Kasumi-1 (cell line): ENCODE data around the gene NTN3.
"Not testable (repeated sequence)": the region's sequence is repeated elsewhere in the genome, so short reads cannot be mapped to it uniquely, and the experiment has no call there.

Experiments
- DNase-seq, 2 experiments: peaks; one replicate each; lab custom pipeline; 2025; lab: John Stamatoyannopoulos, UW

Gene NTN3

DNA sequence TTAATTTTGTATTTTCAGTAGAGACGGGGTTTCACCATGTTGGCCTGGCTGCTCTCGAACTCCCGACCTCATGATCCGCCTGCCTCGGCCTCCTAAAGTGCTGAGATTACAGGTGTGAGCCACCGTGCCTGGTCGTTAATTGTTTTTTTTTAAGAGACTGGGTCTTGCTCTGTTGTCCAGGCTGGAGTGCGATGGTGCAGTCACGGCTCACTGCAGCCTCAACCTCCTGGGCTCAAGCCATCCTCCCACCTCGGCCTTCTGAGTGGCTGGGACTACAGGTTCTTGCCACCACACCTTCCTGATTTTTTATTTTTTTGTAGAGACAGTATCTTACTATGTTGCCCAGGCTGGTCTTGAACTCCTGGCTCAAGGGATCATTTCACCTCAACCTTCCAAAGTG, 8.9 kb downstream of the NTN3 start:
- not testable (repeated sequence) for DNase-seq

- no peak for DNase-seq
Measured at GRCh38 chr16:2480948-2481347, 9.9 kb downstream of the NTN3 start.

- no peak for DNase-seq
Measured at GRCh38 chr16:2481676-2482075, 10.6 kb downstream of the NTN3 start.

DNA sequence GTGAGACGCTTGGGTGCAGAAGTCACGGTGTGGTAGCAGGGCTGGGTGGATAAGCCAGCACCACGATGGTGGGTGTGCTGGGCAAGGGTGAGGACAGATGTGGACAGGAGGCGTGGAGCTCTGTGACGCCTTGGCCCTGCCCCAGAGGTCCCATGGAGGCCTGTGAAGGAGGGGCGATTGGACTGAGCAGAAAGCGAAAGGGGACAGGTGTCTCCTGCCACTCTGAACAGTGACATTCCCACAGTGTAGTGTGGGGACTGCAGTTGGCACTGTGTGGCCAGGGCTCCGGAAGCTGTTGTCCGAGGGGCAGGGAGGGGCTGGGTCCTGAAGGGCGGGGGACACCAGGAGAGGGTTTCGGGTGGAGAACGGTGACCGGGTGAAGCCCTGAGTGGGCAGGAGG, 11.2 kb downstream of the NTN3 start:
- no peak for DNase-seq

- no peak for DNase-seq
Measured at GRCh38 chr16:2482708-2483534, 11.8 kb downstream of the NTN3 start.

- no peak for DNase-seq
Measured at GRCh38 chr16:2483939-2484897, 13.1 kb downstream of the NTN3 start.

DNA sequence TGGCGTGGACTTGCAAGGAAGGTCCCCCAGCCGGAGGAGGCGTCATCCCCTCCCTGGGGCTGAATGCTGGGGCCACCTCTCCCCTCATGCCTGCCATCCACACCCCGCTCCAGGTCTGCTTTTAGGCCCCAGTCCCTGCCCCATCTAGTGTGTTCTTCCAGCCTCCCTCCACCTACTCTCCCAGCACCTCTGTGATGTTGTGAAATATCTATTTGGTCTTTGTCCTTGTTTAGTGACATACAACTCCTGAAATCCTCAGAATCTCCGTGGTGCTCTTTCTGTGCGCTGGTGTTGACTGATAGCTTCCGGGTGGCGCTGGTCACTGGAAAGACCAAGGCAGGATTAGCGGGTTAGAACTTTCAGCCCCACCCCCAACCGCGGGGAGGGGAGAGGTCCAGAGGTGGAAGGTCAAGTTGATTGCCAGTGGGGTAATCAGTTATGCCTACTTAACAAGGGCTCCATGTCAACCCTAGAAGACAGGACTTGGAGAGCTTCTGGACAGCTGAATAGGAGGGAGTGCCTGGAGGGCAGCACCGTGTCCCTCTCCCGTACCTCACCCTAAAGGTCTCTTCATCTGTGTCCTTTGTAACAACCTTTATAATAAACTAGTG, 13.9 kb downstream of the NTN3 start:
- DNase-seq = no peak

GRCh38 chr16:2485811-2486507, 14.9 kb downstream of the NTN3 start:
- no peak for DNase-seq

- DNase-seq = no peak
Measured at GRCh38 chr16:2486645-2487516, 15.8 kb downstream of the NTN3 start.

DNA sequence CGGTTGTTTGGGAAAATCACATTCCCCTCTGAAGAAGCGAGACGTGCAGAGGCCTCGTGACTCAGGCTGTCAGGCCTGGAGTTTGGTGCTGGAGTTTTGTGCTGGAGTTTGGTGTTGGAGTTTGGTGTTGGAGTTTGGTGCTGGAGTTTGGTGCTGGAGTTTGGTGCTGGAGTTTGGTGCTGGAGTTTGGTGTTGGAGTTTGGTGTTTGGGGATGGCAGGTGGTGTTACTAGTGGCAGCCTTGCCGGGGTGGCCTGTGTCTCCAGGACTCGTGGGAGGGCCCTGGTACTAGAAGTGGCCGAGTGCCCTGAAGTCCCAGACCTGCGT, 16.4 kb downstream of the NTN3 start:
- DNase-seq = no peak

GRCh38 chr16:2487903-2488531, 16.9 kb downstream of the NTN3 start:
- no peak for DNase-seq

DNA sequence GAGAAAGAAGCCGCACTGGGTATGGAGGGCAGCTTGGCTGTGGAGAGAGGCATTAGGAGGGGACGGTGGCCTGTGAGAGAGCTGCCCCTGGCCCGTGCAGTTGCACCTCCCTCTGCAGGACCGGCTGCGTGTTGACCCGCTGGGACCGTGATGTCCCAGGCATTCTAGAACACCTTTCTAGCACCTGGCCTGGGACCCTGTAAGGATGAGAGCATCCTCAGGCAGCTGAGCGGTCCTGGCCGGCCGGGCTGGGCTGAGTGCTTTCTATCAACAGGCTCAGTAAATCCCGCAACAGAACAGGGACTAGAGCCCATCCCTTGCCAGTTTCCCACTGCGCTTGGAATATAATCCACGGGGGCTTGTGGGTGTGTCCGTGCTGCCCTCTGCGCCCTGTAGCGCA, 18.5 kb downstream of the NTN3 start:
- no peak for DNase-seq

GRCh38 chr16:2490190-2491105, 19.4 kb downstream of the NTN3 start:
- no peak for DNase-seq

- no peak for DNase-seq
Measured at GRCh38 chr16:2492292-2492691, 21.2 kb downstream of the NTN3 start.

DNA sequence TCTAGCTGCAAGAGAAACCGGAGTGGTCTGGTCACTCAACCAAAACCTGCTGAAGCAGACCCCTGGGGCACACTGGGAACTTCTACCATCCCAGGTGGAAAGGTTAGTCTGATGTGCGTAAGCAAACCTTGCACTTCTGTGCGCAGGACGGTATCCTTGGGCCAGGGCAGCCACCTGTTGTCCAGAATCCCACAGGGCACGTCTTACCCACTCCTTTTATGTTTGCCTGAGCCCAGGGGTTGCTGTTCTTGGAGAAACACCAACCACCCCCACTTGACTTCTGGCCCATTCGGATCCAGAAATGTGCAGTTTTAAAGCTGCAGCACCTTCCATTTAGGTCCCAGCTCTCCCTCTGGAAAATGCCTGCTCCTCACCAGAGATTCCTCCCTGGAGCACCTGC, 22.5 kb downstream of the NTN3 start:
- no peak for DNase-seq

- DNase-seq = no peak
Measured at GRCh38 chr16:2494616-2495015, 23.5 kb downstream of the NTN3 start.

- no peak for DNase-seq
Measured at GRCh38 chr16:2495041-2495440, 23.9 kb downstream of the NTN3 start.

- DNase-seq = no peak
Measured at GRCh38 chr16:2496223-2497115, 25.4 kb downstream of the NTN3 start.
